ENCODE data around the gene GMPPB.
A peak's percentile ranks its signal among the peaks of the same experiment; 100 is the strongest.
"Not testable (repeated sequence)": the region's sequence is repeated elsewhere in the genome, so short reads cannot be mapped to it uniquely, and the experiment has no call there.

GMPPB gene

GRCh38 chr3:49713336-49714105 lies 10.2 kb downstream of the GMPPB start:
- no peak for DNase-seq (ENCODE audit: low read depth in 2 of 2)

- no peak for DNase-seq (ENCODE audit: low read depth in 2 of 2)
Measured at GRCh38 chr3:49712631-49713317, 11.0 kb downstream of the GMPPB start.

GRCh38 chr3:49712166-49712565 lies 11.6 kb downstream of the GMPPB start:
- no peak for DNase-seq (ENCODE audit: low read depth in 2 of 2)

GRCh38 chr3:49711489-49711888 lies 12.3 kb downstream of the GMPPB start:
- no peak for DNase-seq (ENCODE audit: low read depth in 2 of 2)

GRCh38 chr3:49709852-49710251 lies 13.9 kb downstream of the GMPPB start:
- DNase-seq (ENCODE audit: low read depth in 2 of 2) = no peak

GRCh38 chr3:49707113-49707480 lies 16.7 kb downstream of the GMPPB start:
- no peak for DNase-seq (ENCODE audit: low read depth in 2 of 2)

- DNase-seq (ENCODE audit: low read depth in 2 of 2) = no peak
Measured at GRCh38 chr3:49706456-49707112, 17.2 kb downstream of the GMPPB start.

GRCh38 chr3:49705390-49705960 lies 18.3 kb downstream of the GMPPB start:
- no peak for DNase-seq (ENCODE audit: low read depth in 2 of 2)

- no peak for DNase-seq (ENCODE audit: low read depth in 2 of 2)
Measured at GRCh38 chr3:49704629-49705028, 19.1 kb downstream of the GMPPB start.

GRCh38 chr3:49703956-49704355 lies 19.8 kb downstream of the GMPPB start:
- no peak for DNase-seq (ENCODE audit: low read depth in 2 of 2)

- DNase-seq (ENCODE audit: low read depth in 2 of 2) = peak in 1 of 2 donors; percentile 31
Measured at GRCh38 chr3:49703443-49703927, 20.3 kb downstream of the GMPPB start.

- no peak for DNase-seq (ENCODE audit: low read depth in 2 of 2)
Measured at GRCh38 chr3:49702672-49703071, 21.1 kb downstream of the GMPPB start.

- DNase-seq (ENCODE audit: low read depth in 2 of 2) = no peak
Measured at GRCh38 chr3:49701388-49702077, 22.2 kb downstream of the GMPPB start.

GRCh38 chr3:49700453-49701128 lies 23.2 kb downstream of the GMPPB start:
- no peak for DNase-seq (ENCODE audit: low read depth in 2 of 2)

GRCh38 chr3:49700014-49700413 lies 23.7 kb downstream of the GMPPB start:
- no peak for DNase-seq (ENCODE audit: low read depth in 2 of 2)

- DNase-seq (ENCODE audit: low read depth in 2 of 2) = no peak
Measured at GRCh38 chr3:49699281-49699979, 24.3 kb downstream of the GMPPB start.

- not testable (repeated sequence) for DNase-seq (ENCODE audit: low read depth in 2 of 2)
Measured at GRCh38 chr3:49695350-49696015, 28.3 kb downstream of the GMPPB start.

GRCh38 chr3:49694409-49695070 lies 29.2 kb downstream of the GMPPB start:
- DNase-seq (ENCODE audit: low read depth in 2 of 2) = not testable (repeated sequence)

- not testable (repeated sequence) for DNase-seq (ENCODE audit: low read depth in 2 of 2)
Measured at GRCh38 chr3:49691481-49691880, 32.3 kb downstream of the GMPPB start.

Data from stimulated activated CD4-positive, alpha-beta T cell treated with anti-CD3 and anti-CD28 coated beads, Interleukin-1b, Interleukin-23, amount 100 ng/mL, for 1 hour (primary cell).